Smooth muscle cell (in vitro differentiated cells): Measurements from ENCODE around the gene CCL8. TPM values are rescaled to one million over a fixed set of nuclear protein-coding genes. Genes with fewer than 3 reads are reported as not detected.

Source experiments
- DNase-seq: peaks from one replicate; lab custom pipeline; 2025; ENCODE audit not compliant: unreplicated experiment; lab: John Stamatoyannopoulos, UW
- H2AFZ ChIP-seq: fragments of 200-600 bp; sonication (generic); 2 replicates; pipeline ENCODE4 v1.6.0; 2016; ENCODE audit warnings: antibody characterized with exemption, low read depth, mild to moderate bottlenecking
- H3F3A ChIP-seq: fragments of 200-600 bp; sonication (generic); 2 replicates; pipeline ENCODE4 v1.6.0; 2017; ENCODE audit warnings: antibody characterized with exemption, low read depth
- H3K27ac ChIP-seq: fragments of 200-600 bp; sonication (generic); 2 replicates; pipeline ENCODE4 v1.5.1; 2016; ENCODE audit warnings: low read depth, mild to moderate bottlenecking
- H3K27me3 ChIP-seq: fragments of 200-600 bp; sonication (generic); 2 replicates; pipeline ENCODE4 v1.6.1; 2016; ENCODE audit warnings: low read depth, mild to moderate bottlenecking
- H3K36me3 ChIP-seq: fragments of 200-600 bp; sonication (generic); 2 replicates; pipeline ENCODE4 v1.5.1; 2016; ENCODE audit warnings: low read depth
- H3K4me1 ChIP-seq: fragments of 200-600 bp; sonication (generic); 2 replicates; pipeline ENCODE4 v1.5.1; 2016; ENCODE audit warnings: low read depth
- H3K4me2 ChIP-seq: fragments of 200-600 bp; sonication (generic); 2 replicates; pipeline ENCODE4 v1.6.0; 2016; ENCODE audit warnings: mild to moderate bottlenecking
- H3K4me3 ChIP-seq: fragments of 200-600 bp; sonication (generic); 2 replicates; pipeline ENCODE4 v1.5.1; 2016; ENCODE audit warnings: mild to moderate bottlenecking
- H3K79me2 ChIP-seq: fragments of 200-600 bp; sonication (generic); 2 replicates; pipeline ENCODE4 v1.6.0; 2016; ENCODE audit warnings: low read depth, mild to moderate bottlenecking
- H3K9ac ChIP-seq: fragments of 200-600 bp; sonication (generic); 2 replicates; pipeline ENCODE4 v1.6.0; 2016; ENCODE audit warnings: low read depth
- H3K9me3 ChIP-seq: fragments of 200-600 bp; sonication (generic); replicated peaks from 2 replicates; pipeline ENCODE4 v1.5.1; 2016; ENCODE audit warnings: low read depth
- H4K20me1 ChIP-seq: fragments of 200-600 bp; sonication (generic); 2 replicates; pipeline ENCODE4 v1.6.0; 2016; ENCODE audit warnings: low read depth
- CTCF ChIP-seq: fragments of 200-600 bp; sonication (generic); IDR thresholded peaks from 2 replicates; pipeline ENCODE4 v1.5.1; 2017; ENCODE audit warnings: borderline replicate concordance, mild to moderate bottlenecking, antibody characterized with exemption; ENCODE audit not compliant: insufficient read depth, poor library complexity, severe bottlenecking
- WGBS: methylation state at CpG from one replicate; pipeline ENCODE4 v1.1.7; 2016; ENCODE audit warnings: low lambda C conversion rate; 5-methylcytosine and 5-hydroxymethylcytosine counted together
- polyA plus RNA-seq: library from polyadenylated mRNA; unstranded; fragments of >200 nt; fragmentation: Nextera tagmentation; extraction: Ambion mirVana; gene quantifications from 2 replicates; pipeline ENCODE4 v1.2.1, GENCODE V29; 2016
- total RNA-seq: library from RNA; depleted of rRNA; stranded (reverse); fragments of >200 nt; gene quantifications from 2 replicates; pipeline ENCODE4 v1.2.3, GENCODE V29; 2014

Gene CCL8
- total and polyA plus RNA-seq, 2 experiments from 2014 or later: not detected

- Histone ChIP-seq H3K79me2 (no peaks in the 10 kb centered on the region), H3K9ac (no peak overlapping the region), H3F3A (no peaks in the 10 kb centered on the region), H3K27me3 (peaks cover 8% of the 10 kb centered on the region), H3K4me1 (no peaks in the 10 kb centered on the region), H3K4me2 (no peak overlapping the region), H3K27ac (no peak overlapping the region), H3K9me3 (no peaks in the 10 kb centered on the region), H2AFZ (no peak overlapping the region), H4K20me1 (no peaks in the 10 kb centered on the region), H3K4me3 (no peak overlapping the region), H3K36me3 (no peaks in the 10 kb centered on the region)
- WGBS: 89% methylated on average over 11 of the region's 11 CpGs
- no peak for DNase-seq
- no peak for TF ChIP-seq CTCF
These were observed 41.5 kb downstream of the CCL8 start for GRCh38 chr17:34360601-34361270.

GRCh38 chr17:34361478-34362061 is 42.3 kb downstream of the CCL8 start:
- no peak overlapping the region for H3K9ac ChIP-seq
- WGBS: 24% methylated on average over 8 of the region's 8 CpGs
- no peak overlapping the region for H3K27ac ChIP-seq
- H3K36me3 ChIP-seq: no peaks in the 10 kb centered on the region
- H2AFZ ChIP-seq: no peak overlapping the region
- TF ChIP-seq CTCF: peak; percentile 100
- peak; percentile 22 for DNase-seq
- no peaks in the 10 kb centered on the region for H3K9me3 ChIP-seq
- H3K4me3 ChIP-seq: no peak overlapping the region
- no peaks in the 10 kb centered on the region for H3K79me2 ChIP-seq
- no peaks in the 10 kb centered on the region for H4K20me1 ChIP-seq
- H3F3A ChIP-seq: no peaks in the 10 kb centered on the region
- no peak overlapping the region for H3K4me2 ChIP-seq
- H3K27me3 ChIP-seq: peaks cover 8% of the 10 kb centered on the region
- H3K4me1 ChIP-seq: no peaks in the 10 kb centered on the region

GRCh38 chr17:34363183-34363661 is 44.0 kb downstream of the CCL8 start, which contains the start of gene CCL1:
CCL1 (minus strand) TSS chr17:34363233; CDS start chr17:34363161, 72 bp downstream.
- Histone ChIP-seq H3K4me3 (no peak within 1 kb of the TSS), H3K4me1 (no peaks in the 10 kb centered on the region), H3K9ac (no peak within 1 kb of the TSS), H3K27me3 (peaks cover 8% of the 10 kb centered on the region), H2AFZ (no peak within 1 kb of the TSS), H3K79me2 (no peaks in the 10 kb centered on the region), H3F3A (no peaks in the 10 kb centered on the region), H4K20me1 (no peaks in the 10 kb centered on the region), H3K4me2 (no peak within 1 kb of the TSS), H3K36me3 (no peaks in the 10 kb centered on the region), H3K27ac (no peak within 1 kb of the TSS), H3K9me3 (no peaks in the 10 kb centered on the region)
- DNase-seq: no peak
- no peak for TF ChIP-seq CTCF
- WGBS: 71% methylated on average over 5 of the region's 5 CpGs

- Histone ChIP-seq H3F3A (no peaks in the 10 kb centered on the region), H3K4me3 (no peak overlapping the region), H3K4me1 (no peaks in the 10 kb centered on the region), H3K9me3 (no peaks in the 10 kb centered on the region), H4K20me1 (no peaks in the 10 kb centered on the region), H3K79me2 (no peaks in the 10 kb centered on the region), H2AFZ (no peak overlapping the region), H3K36me3 (no peaks in the 10 kb centered on the region), H3K27ac (no peak overlapping the region), H3K9ac (no peak overlapping the region), H3K27me3 (peaks cover 8% of the 10 kb centered on the region), H3K4me2 (no peak overlapping the region)
- DNase-seq: no peak
- TF ChIP-seq CTCF: no peak
- WGBS: 86% methylated on average over 2 of the region's 2 CpGs
These were observed 45.5 kb downstream of the CCL8 start for GRCh38 chr17:34364751-34365150.
